Jurkat, Clone E6-1 (cell line): Measurements from ENCODE around the gene MTMR3. TPM values are rescaled to one million over a fixed set of nuclear protein-coding genes. Genes with fewer than 3 reads are reported as not detected.
"Not testable (repeated sequence)": the region's sequence is repeated elsewhere in the genome, so short reads cannot be mapped to it uniquely, and the experiment has no call there.

Experiments
- DNase-seq: peaks from one replicate; pipeline ENCODE4 v3.0.0-alpha.2; 2011; ENCODE audit warnings: low read depth, low spot score
- H3K4me3 ChIP-seq: 2 replicates; pipeline ENCODE4 v1.5.1; 2011; ENCODE audit warnings: mild to moderate bottlenecking, low read length, control low read depth, moderate library complexity
- polyA plus RNA-seq: library from polyadenylated mRNA; unstranded; fragments of >200 nt; gene quantifications from one replicate; pipeline ENCODE4 v1.2.1, GENCODE V29; 2012; ENCODE audit warnings: missing spikeins; ENCODE audit not compliant: insufficient read length, insufficient read depth

Gene MTMR3
- 8.7 TPM for polyA plus RNA-seq

GRCh38 chr22:29883045-29883774 lies at the start of gene MTMR3:
Gene MTMR3 (plus strand): TSS chr22:29883174. CDS start chr22:29971060, 87,886 bp downstream.
- H3K4me3 ChIP-seq: peak within 1 kb of the TSS; percentile 84
- peak; percentile 74 for DNase-seq

- no peak overlapping the region for H3K4me3 ChIP-seq
- DNase-seq: no peak
Measured at GRCh38 chr22:29833392-29833965, 49.5 kb upstream of the MTMR3 start.

GRCh38 chr22:29834046-29834445 lies 48.9 kb upstream of the MTMR3 start:
- DNase-seq: no peak
- H3K4me3 ChIP-seq: no peak overlapping the region

GRCh38 chr22:29836791-29837370 lies 46.1 kb upstream of the MTMR3 start:
- peak overlapping the region; percentile 79 for H3K4me3 ChIP-seq
- not testable (repeated sequence) for DNase-seq

- peak; percentile 97 for DNase-seq
- peak within 1 kb of the TSS; percentile 79 for H3K4me3 ChIP-seq
Measured at GRCh38 chr22:29837741-29838598, 45.0 kb upstream of the MTMR3 start, which contains the start of gene ASCC2. Gene ASCC2 (minus strand): TSS chr22:29838274. CDS start chr22:29832325, 5,949 bp downstream.

- no peak for DNase-seq
- peak overlapping the region; percentile 79 for H3K4me3 ChIP-seq
Measured at GRCh38 chr22:29838599-29838956, 44.4 kb upstream of the MTMR3 start.

GRCh38 chr22:29839039-29839438 lies 43.9 kb upstream of the MTMR3 start:
- no peak for DNase-seq
- H3K4me3 ChIP-seq: no peak overlapping the region

- no peak overlapping the region for H3K4me3 ChIP-seq
- peak; percentile 52 for DNase-seq
Measured at GRCh38 chr22:29840498-29840897, 42.5 kb upstream of the MTMR3 start.

- H3K4me3 ChIP-seq: no peak overlapping the region
- DNase-seq: no peak
Measured at GRCh38 chr22:29842172-29842571, 40.8 kb upstream of the MTMR3 start.

- no peak for DNase-seq
Measured at GRCh38 chr22:29842740-29843139, 40.2 kb upstream of the MTMR3 start.

GRCh38 chr22:29846290-29846689 lies 36.7 kb upstream of the MTMR3 start:
- no peak overlapping the region for H3K4me3 ChIP-seq
- no peak for DNase-seq

More at GRCh38 chr22:29842740-29843139, 40.2 kb upstream of the MTMR3 start:
- H3K4me3 ChIP-seq: no peak overlapping the region

- DNase-seq: no peak
- H3K4me3 ChIP-seq: no peak overlapping the region
Measured at GRCh38 chr22:29848111-29848510, 34.9 kb upstream of the MTMR3 start.

- H3K4me3 ChIP-seq: no peak overlapping the region
- no peak for DNase-seq
Measured at GRCh38 chr22:29854432-29854831, 28.5 kb upstream of the MTMR3 start.

- DNase-seq: no peak
- H3K4me3 ChIP-seq: no peak overlapping the region
Measured at GRCh38 chr22:29855611-29856181, 27.3 kb upstream of the MTMR3 start.

GRCh38 chr22:29856496-29856895 lies 26.5 kb upstream of the MTMR3 start:
- no peak overlapping the region for H3K4me3 ChIP-seq
- DNase-seq: no peak

- DNase-seq: not testable (repeated sequence)
Measured at GRCh38 chr22:29859030-29859429, 23.9 kb upstream of the MTMR3 start.

GRCh38 chr22:29860006-29860766 lies 22.8 kb upstream of the MTMR3 start:
- no peak for DNase-seq
- no peak overlapping the region for H3K4me3 ChIP-seq

More at GRCh38 chr22:29859030-29859429, 23.9 kb upstream of the MTMR3 start:
- not testable (repeated sequence) for H3K4me3 ChIP-seq

- no peak overlapping the region for H3K4me3 ChIP-seq
- DNase-seq: no peak
Measured at GRCh38 chr22:29861672-29862297, 21.2 kb upstream of the MTMR3 start.
